ENCODE results near the gene SHISAL1. TPM values are rescaled to one million over a fixed set of nuclear protein-coding genes. Genes with fewer than 3 reads are reported as not detected.
"Not testable (repeated sequence)": the region's sequence is repeated elsewhere in the genome, so short reads cannot be mapped to it uniquely, and the experiment has no call there.

Gene SHISAL1
- total RNA-seq, 1 experiment from 2014 or later, result 1.6 TPM

DNA sequence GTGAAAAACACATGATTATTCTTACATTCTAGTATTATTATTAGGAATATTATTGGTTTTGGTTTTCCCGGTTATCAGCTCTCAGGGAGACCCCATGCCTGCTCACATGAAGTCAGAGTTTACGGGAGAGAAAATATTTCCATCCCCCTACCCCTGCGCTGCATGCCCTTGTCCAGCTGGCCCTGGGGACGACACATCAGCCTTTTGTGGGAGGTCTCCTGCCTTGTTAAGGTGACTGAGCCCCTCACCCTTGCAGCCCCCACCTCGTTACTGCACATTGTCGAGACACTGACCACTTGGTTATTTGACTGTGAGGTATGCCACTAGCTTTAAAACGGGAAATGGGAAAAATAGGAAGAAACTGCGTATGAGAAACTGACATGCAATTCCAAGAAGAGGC lies 69.0 kb downstream of the SHISAL1 start:
- ChIA-PET CTCF (no interaction called here), POLR2A (no interaction called here)
- intact Hi-C loops (cut with micrococcal nuclease), result no loop called here
- Mint-ChIP-seq H3K27me3 (ENCODE audit: insufficient read depth, unreplicated experiment) (peaks cover 44% of the 10 kb centered on the region), H3K4me3 (ENCODE audit: unreplicated experiment) (no peak overlapping the region), H3K36me3 (ENCODE audit: insufficient read depth, unreplicated experiment) (no peaks in the 10 kb centered on the region), H3K9me3 (ENCODE audit: unreplicated experiment) (no peaks in the 10 kb centered on the region), H3K27ac (ENCODE audit: low read depth, unreplicated experiment) (no peak overlapping the region), H3K4me1 (ENCODE audit: insufficient read depth, unreplicated experiment) (no peaks in the 10 kb centered on the region)
- TF ChIP-seq, protein P1, sequence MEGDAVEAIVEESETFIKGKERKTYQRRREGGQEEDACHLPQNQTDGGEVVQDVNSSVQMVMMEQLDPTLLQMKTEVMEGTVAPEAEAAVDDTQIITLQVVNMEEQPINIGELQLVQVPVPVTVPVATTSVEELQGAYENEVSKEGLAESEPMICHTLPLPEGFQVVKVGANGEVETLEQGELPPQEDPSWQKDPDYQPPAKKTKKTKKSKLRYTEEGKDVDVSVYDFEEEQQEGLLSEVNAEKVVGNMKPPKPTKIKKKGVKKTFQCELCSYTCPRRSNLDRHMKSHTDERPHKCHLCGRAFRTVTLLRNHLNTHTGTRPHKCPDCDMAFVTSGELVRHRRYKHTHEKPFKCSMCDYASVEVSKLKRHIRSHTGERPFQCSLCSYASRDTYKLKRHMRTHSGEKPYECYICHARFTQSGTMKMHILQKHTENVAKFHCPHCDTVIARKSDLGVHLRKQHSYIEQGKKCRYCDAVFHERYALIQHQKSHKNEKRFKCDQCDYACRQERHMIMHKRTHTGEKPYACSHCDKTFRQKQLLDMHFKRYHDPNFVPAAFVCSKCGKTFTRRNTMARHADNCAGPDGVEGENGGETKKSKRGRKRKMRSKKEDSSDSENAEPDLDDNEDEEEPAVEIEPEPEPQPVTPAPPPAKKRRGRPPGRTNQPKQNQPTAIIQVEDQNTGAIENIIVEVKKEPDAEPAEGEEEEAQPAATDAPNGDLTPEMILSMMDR (IDR thresholded peaks at IDR 0.05; ENCODE audit: unreplicated experiment), result no peak
- BruUV-seq (replicated peaks), result no TSS peak
- DNase-seq (ENCODE audit: unreplicated experiment), result no peak

DNA sequence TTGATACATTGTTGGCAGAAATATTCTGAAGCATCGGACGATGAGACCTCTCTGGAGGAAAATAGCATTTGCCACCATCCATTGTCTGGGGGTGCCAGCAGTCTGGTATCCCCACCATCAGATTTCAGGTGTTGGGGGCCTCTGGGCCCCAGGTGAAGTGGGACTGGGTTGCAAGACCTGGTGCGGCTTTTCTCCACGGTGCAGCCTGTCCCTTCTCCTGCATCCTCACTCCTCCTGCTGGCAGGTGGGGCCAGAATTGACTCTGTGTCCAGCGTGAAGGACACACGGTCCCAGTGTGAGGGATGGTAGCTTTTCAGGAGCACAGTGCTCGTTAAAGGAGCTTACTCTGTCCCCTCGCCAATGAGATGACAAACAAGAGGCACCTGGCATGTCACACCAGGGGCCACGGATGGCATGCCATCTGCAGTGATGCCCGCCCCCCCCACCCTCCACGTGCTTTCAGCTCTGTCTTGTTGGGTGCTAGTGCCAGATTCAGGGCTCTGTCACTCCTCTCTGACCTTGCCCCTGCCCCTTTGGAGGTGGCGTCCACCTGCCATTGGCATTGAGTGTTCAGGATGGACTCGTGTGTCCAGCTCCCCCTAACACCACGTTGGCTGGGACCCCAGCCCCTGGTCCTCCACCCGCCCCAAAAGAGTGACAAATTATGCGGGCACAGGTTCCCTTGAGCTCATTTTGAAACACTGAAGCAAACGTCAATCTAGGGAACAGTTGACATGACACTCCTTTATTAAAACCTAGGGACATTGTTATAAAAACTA lies 69.6 kb downstream of the SHISAL1 start:
- CTCF ChIA-PET, result no interaction called here
- Mint-ChIP-seq H3K27ac (ENCODE audit: low read depth, unreplicated experiment) (no peak overlapping the region), H3K27me3 (ENCODE audit: insufficient read depth, unreplicated experiment) (peaks cover 46% of the 10 kb centered on the region), H3K4me3 (ENCODE audit: unreplicated experiment) (no peak overlapping the region), H3K4me1 (ENCODE audit: insufficient read depth, unreplicated experiment) (no peaks in the 10 kb centered on the region), H3K9me3 (ENCODE audit: unreplicated experiment) (no peaks in the 10 kb centered on the region), H3K36me3 (ENCODE audit: insufficient read depth, unreplicated experiment) (no peaks in the 10 kb centered on the region)
- POLR2A ChIA-PET, result no interaction called here
- BruUV-seq (replicated peaks), result no TSS peak
- intact Hi-C loops (cut with micrococcal nuclease), result no loop called here
- TF ChIP-seq, protein P1 (IDR thresholded peaks at IDR 0.05; ENCODE audit: unreplicated experiment), result no peak
- no peak for DNase-seq (ENCODE audit: unreplicated experiment)

DNA sequence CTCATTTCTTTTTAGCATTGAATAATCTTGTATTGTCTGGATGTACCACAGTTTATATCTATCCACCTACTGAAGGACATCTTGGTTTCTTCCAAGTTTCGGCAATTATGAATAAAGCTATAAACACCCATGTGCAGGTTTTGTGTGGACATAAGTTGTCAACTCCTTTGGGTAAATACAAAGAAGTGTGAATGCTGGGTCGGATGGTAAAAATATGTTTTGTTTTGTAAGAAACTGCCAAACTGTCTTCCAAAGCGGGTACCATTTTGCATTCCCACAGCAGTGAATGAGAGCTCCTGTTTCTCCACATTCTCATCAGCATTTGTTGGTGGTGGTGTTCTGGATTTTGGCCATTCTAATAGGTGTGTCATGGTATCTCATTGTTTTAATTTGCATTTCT lies 71.6 kb downstream of the SHISAL1 start:
- H3K36me3 Mint-ChIP-seq (ENCODE audit: insufficient read depth, unreplicated experiment); BruUV-seq (replicated peaks); H3K9me3 Mint-ChIP-seq (ENCODE audit: unreplicated experiment); DNase-seq (ENCODE audit: unreplicated experiment); H3K4me1 Mint-ChIP-seq (ENCODE audit: insufficient read depth, unreplicated experiment); H3K27ac Mint-ChIP-seq (ENCODE audit: low read depth, unreplicated experiment); CTCF ChIA-PET; intact Hi-C loops (cut with micrococcal nuclease); H3K4me3 Mint-ChIP-seq (ENCODE audit: unreplicated experiment); POLR2A ChIA-PET: not testable (repeated sequence)
- H3K27me3 Mint-ChIP-seq (ENCODE audit: insufficient read depth, unreplicated experiment), result peaks cover 65% of the 10 kb centered on the region

DNA sequence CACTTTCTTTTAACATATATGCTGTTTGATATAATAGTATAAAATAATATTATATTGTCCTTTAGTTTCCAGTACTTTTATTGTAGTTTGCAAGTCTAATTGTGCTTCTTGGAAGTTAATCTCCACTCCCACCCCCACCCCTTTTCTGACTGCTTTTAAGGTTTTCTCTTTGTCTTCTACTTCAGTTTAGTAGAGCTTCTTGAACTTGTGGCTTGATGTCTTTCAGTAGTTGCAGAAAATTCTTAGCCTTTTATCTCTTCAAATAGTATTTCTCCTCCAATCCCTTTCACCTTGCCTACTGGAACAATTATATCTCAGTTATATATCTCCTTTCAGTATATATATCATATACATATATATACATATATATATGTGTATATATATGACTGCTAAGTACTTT lies 75.5 kb downstream of the SHISAL1 start:
- intact Hi-C loops (cut with micrococcal nuclease), result no loop called here
- no peak overlapping the region for H3K27ac Mint-ChIP-seq (ENCODE audit: low read depth, unreplicated experiment)
- H3K27me3 Mint-ChIP-seq (ENCODE audit: insufficient read depth, unreplicated experiment), result peaks cover 57% of the 10 kb centered on the region
- BruUV-seq (replicated peaks), result no TSS peak
- ChIA-PET POLR2A (no interaction called here), CTCF (no interaction called here)
- DNase-seq (ENCODE audit: unreplicated experiment), result no peak
- H3K36me3 Mint-ChIP-seq (ENCODE audit: insufficient read depth, unreplicated experiment), result no peaks in the 10 kb centered on the region
- H3K4me3 Mint-ChIP-seq (ENCODE audit: unreplicated experiment), result no peak overlapping the region
- TF ChIP-seq, protein P1 (IDR thresholded peaks at IDR 0.05; ENCODE audit: unreplicated experiment), result no peak
- H3K4me1 Mint-ChIP-seq (ENCODE audit: insufficient read depth, unreplicated experiment), result no peaks in the 10 kb centered on the region
- no peaks in the 10 kb centered on the region for H3K9me3 Mint-ChIP-seq (ENCODE audit: unreplicated experiment)

DNA sequence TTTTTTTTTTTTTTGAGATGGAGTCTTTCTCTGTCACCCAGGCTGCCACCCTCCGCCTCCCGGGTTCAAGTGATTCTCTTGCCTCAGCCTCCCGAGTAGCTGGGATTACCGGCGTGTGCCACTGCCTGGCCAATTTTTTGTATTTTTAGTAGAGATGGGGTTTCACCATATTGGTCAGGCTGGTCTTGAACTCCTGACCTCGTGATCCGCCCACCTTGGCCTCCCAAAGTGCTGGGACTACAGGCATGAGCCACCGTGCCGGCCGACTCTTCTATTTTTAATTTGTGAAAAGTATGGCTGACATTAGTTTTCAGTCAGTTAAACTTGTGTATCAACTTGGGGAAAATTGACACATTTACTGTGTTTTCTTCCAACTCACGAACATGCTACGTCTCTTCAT lies 78.4 kb downstream of the SHISAL1 start:
- H3K4me3 Mint-ChIP-seq (ENCODE audit: unreplicated experiment); H3K36me3 Mint-ChIP-seq (ENCODE audit: insufficient read depth, unreplicated experiment); BruUV-seq (replicated peaks); intact Hi-C loops (cut with micrococcal nuclease); DNase-seq (ENCODE audit: unreplicated experiment); CTCF ChIA-PET; H3K27ac Mint-ChIP-seq (ENCODE audit: low read depth, unreplicated experiment); H3K4me1 Mint-ChIP-seq (ENCODE audit: insufficient read depth, unreplicated experiment); H3K9me3 Mint-ChIP-seq (ENCODE audit: unreplicated experiment); POLR2A ChIA-PET: not testable (repeated sequence)
- peaks cover 27% of the 10 kb centered on the region for H3K27me3 Mint-ChIP-seq (ENCODE audit: insufficient read depth, unreplicated experiment)
